Amniotic epithelial cell (primary cell): ENCODE measurements around the gene COL1A1.

Source experiments
- DNase-seq: peaks from one replicate; pipeline ENCODE4 v3.0.0-alpha.2; 2010; ENCODE audit warnings: low read depth

Gene COL1A1

DNA sequence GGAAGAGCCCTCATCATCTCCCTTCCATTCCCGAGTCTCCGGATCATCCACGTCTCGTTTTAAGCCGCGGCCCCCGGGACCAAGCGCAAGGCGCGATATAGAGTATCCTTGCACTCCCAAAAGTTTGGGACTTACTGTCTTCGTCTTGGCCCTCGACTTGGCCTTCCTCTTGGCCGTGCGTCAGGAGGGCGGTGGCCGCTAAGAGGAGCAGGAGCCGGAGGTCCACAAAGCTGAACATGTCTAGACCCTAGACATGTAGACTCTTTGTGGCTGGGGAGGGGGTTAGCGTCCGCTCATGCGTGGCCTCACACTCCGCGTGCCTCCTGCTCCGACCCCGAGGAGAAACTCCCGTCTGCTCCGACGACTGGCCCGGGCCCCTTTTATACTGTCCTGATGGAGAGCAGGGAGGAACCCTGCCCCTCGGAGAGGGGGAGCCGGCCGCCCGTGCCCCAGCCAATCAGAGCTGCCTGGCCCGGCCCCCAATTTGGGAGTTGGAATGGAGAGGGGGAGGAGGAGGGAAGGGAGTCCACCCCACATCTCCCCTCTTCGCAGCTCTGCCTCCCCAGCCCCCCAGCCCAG lies at the start of gene COL1A1:
Gene COL1A1 (minus strand): TSS at position 356 of the 579 bp plus-strand sequence. CDS start 118 bp downstream, at position 238.
- DNase-seq = peak; percentile 74

GRCh38 chr17:50248255-50248654 lies 46.8 kb upstream of the COL1A1 start:
- DNase-seq = no peak

- DNase-seq = peak; percentile 63
Measured at GRCh38 chr17:50244771-50245170, 43.3 kb upstream of the COL1A1 start.

GRCh38 chr17:50241431-50241830 lies 40.0 kb upstream of the COL1A1 start:
- DNase-seq = no peak

GRCh38 chr17:50240851-50241250 lies 39.4 kb upstream of the COL1A1 start:
- peak; percentile 65 for DNase-seq

DNA sequence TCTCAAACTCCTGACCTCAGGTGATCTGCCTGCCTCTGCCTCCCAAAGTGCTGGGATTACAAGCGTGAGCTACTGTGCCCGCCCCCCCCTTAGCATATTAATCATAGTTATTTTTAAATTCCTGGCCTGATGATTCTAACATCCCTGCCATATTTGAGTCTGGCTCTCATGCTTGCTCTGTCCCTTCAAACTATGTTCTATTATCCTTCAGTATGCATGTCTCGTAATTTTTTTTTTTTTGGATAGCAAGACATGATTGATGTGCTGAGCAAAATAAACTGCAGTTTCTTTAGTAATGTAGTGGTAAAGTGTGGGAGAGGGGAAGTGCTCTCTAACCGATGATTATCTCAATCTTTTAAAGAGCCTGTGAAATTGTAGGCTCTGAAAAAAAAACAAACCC lies 38.5 kb upstream of the COL1A1 start:
- peak; percentile 86 for DNase-seq

DNA sequence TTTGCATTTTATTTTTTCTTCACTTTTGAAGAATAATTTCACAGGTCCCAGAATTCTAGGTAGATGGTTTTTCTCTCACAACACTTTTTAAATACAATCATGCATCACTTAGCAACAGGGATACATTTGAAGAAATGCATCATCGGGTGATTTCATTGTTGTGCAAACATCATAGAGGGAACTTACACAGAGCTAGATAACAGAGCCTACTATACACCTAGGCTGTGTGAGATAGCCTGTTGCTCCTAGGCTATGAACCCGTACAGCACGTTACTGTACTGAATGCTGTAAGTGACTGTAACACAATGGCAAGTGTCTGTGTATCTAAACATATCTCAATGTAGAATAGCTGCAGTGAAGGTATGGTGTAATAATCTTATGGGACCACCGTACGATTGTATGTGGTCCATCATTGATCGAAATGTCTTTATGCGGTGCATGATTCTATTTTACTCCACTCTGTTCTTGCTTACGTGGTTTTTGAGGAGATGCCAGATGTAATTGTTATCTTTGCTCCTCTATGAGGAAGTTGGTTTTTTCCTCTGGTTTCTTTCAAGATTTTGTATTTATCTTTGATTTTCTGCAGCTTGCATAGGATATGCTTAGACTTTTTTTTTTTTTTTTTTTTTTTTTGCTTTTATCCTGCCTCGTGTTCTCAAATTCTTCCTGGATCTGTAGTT lies 37.3 kb upstream of the COL1A1 start:
- DNase-seq = peak; percentile 87

DNA sequence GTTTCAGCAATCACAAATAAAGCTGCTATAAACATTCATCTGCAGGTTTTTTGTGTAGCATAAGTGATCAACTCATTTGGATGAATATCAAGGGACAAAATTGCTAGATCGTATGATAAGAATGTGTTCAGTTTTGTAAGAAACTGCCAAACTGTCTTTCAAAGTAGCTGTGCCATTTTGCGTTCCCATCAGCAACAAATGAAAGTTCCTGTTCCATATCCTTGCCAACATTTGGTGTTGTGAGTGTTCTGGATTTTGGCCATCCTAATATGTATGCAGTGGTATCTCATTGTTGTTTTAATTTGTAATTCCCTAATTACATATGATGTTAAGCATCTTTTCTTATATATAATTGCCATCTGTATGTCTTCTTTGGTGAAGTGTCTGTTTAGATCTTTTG lies 36.5 kb upstream of the COL1A1 start:
- DNase-seq = no peak

DNA sequence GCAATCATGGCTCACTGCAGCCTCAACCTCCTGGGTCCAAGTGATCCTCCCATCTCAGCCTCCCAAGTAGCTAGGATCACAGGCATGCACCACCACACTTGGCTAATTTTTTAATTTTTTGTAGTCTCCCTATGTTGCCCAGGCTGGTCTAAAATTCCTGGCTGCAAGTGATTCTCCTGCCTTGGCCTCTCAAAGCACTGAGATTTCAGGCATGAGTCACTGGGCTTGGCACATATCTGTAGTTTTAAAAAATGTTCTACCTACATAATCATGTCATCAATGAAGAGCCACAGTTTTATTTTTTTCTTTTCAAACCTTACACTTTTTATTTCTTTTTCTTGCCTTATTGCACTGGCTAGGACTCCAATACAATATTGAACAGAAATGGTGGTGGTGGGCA lies 33.1 kb upstream of the COL1A1 start:
- no peak for DNase-seq

DNA sequence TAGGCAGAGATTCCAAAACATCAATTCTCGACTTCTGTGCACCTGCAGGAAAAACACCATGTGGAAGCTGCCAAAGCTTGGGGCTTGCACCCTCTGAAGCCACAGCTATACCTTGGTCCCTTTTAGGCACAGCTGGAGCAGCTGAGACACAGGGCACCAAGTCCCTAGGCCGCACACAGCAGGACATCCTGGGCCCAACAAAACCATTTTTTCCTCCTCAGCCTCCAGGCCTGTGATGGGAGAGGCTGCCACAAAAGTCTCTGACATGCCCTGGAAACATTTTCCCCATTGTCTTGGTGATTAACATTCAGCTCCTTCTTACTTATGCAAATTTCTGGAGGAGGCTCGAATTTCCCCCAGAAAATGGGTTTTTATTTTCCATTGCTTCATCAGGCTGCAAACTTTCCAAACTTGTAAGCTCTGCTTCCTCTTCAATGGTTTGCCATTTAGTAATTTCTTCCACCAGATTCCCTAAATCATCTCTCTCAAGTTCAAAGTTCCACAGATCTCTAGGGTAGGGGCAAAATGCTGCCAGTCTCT lies 24.3 kb upstream of the COL1A1 start:
- DNase-seq = no peak

- no peak for DNase-seq
Measured at GRCh38 chr17:50222922-50223321, 21.5 kb upstream of the COL1A1 start.

DNA sequence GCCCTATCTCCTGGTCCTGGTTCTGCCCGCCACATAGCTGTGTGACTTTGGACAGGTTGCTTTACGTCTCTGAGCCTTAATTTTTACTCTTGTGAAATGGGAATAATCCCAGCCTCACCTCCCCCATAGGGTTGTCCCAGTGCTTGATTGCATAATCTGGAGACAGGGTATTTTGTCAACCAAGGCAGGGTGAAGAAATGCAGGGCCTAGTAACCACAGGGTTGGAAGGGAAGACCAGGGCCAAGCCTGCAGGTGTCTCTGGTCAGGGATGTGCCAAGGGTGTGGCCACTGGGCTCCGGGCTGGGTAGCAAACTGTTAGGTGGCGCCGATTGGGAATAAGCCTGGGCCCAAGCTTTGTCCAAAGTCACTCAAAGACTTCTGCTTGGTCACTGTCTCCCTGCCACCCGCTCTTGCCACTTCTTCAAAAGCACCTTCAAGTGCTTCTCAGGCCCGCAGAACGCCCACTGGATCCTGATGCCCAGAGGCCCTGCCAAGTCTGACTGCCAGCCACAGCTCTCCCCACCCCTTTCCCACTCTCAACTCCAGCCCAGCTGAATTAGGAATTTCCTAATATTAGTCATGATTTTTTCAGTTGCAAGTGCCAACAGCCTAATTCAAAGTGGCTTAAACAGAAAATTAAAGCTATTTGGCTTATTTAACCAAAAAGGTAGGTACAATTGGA lies 20.6 kb upstream of the COL1A1 start:
- DNase-seq = peak; percentile 75

GRCh38 chr17:50221266-50221863 lies 19.9 kb upstream of the COL1A1 start:
- peak; percentile 81 for DNase-seq

DNA sequence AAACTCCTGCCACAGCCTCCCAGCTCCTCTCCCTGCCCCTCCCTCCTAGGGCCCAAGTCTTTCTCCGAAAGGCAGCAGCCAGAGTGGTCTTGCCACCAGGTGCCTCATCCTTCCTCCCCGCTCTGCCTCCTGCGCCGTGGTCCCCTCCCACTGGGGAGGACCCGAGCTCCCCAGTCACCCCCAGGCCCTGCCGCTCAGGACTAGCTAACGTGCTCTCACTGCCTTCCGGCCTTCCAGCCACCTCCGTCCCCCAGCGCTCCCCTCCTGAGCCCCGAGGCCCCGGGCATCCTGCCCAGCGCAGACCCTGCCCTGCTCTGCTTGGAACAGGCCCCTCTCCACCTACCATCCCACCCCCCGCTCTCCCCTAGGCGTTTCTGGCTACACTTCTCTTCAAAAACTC lies 19.4 kb upstream of the COL1A1 start:
- no peak for DNase-seq

- DNase-seq = peak; percentile 86
Measured at GRCh38 chr17:50219939-50220465, 18.6 kb upstream of the COL1A1 start.

GRCh38 chr17:50219342-50219741 lies 17.9 kb upstream of the COL1A1 start:
- peak; percentile 92 for DNase-seq

GRCh38 chr17:50218771-50219315 lies 17.4 kb upstream of the COL1A1 start:
- peak; percentile 97 for DNase-seq

DNA sequence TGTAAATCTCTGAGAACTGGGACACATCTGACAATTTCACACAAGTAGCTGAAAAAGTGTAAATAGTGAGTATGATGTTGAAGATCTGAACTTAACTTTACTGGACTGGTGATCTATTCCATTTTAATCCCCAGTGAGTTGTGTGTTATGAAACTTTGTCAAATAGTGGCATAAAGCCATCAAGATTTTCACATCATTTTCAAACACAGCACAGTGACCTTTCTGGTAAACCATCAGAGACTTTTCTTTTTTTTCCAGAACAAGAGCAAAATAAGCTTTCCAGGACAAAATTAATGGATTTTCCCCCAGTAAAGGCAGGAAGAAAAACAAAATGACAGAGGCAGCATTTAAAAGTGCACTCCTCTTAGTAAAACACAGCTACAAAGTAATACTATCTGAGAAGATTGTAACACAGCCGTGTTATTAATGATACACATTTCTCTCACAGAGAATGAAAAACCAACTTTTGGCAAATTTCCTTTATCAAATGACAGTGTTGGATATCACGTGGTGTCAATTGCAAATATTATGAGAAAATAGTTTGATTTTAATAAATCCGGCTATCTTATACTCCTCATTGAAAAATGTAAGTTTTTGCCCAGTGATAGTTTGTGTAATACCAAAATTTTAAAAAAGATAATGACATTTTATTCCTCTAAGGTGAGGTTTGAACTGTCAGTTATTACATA lies 16.8 kb upstream of the COL1A1 start:
- DNase-seq = peak; percentile 64

DNA sequence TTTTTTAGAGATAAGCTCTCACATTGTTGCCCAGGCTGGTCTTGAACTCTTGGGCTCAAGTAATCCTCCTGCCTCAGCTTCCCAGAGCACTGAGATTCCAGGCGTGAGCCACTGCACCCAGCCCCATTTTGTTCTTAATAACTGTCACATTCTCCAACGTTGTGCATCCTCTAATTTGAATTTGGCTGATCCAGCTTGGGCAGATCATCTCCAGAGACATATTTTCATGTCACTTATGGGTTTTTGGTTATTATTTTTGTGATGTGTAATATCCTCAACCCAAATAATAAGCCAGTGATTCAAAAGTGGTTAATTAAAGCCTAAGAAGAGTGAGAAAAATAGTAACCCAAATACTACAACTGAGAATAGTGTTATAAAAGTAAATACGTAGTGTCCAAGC lies 16.2 kb upstream of the COL1A1 start:
- DNase-seq = no peak

DNA sequence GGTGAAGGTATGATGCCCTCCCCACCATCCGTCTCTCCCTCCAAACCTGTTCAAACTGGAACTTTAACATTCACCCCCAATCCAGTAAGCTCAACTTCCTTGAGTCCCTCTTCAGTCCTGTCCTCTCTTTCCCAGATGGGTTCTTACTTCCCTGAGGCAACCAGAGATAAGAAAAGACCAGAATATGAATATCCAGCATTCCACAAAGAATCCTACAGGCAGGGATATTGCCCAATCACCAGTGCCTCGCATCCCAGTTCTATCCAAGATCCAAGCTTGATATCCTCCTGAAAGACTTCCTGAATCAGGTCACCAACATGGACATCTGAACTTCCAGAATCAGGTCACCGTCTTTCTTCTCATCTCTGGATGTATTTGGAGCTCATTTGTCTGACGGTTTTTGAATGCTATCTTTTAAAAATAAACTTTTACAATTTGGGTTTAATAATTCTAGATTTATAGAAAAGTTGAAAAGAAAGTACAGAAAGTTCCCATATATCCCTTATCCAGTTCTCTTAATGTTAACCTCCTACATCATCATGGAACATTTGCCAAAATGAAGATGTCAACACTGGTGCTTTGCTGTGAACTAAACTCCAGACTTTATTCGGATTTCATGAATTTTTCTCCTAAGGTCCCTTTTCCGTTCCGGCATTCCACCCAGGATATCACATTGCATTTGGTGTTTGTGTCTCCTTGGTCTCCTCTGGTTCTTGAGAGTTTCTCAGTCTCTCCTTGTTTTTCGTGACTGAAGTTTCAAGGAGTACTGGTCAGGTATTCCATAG lies 13.7 kb upstream of the COL1A1 start:
- peak; percentile 81 for DNase-seq
